Activated CD8-positive, alpha-beta T cell treated with anti-CD3 and anti-CD28 coated beads for 36 hours (primary cell): ENCODE measurements around the gene STAC3. TPM values are rescaled to one million over a fixed set of nuclear protein-coding genes. Genes with fewer than 3 reads are reported as not detected.
"Not testable (repeated sequence)": the region's sequence is repeated elsewhere in the genome, so short reads cannot be mapped to it uniquely, and the experiment has no call there.

Experiments used
- ATAC-seq: fragments of 200-7000 bp; cut with Tn5 transposase; one replicate; pipeline ENCODE4 v1.10.0; 2021; ENCODE audit warnings: mild to moderate bottlenecking, moderate library complexity
- CTCF ChIA-PET: fragments of 350-600 bp; sonication (Branson Sonifier 250); formaldehyde crosslinking; loops from one replicate; lab custom pipeline; 2021; ENCODE audit warnings: antibody characterized with exemption; lab: Charles Lee
- POLR2A ChIA-PET: fragments of 350-600 bp; sonication (Branson Sonifier 250); formaldehyde crosslinking; loops from one replicate; lab custom pipeline; 2021; ENCODE audit warnings: antibody characterized with exemption; lab: Charles Lee
- DNase-seq: peaks from one replicate; pipeline ENCODE4 v3.0.0-alpha.2; 2020
- H3K27ac Mint-ChIP-seq: one replicate; pipeline ENCODE4 v1.8.0; 2021; ENCODE audit warnings: mild to moderate bottlenecking, mixed read lengths
- H3K27me3 Mint-ChIP-seq: one replicate; pipeline ENCODE4 v1.8.0; 2021; ENCODE audit warnings: mixed read lengths
- H3K36me3 Mint-ChIP-seq: one replicate; pipeline ENCODE4 v1.8.0; 2021; ENCODE audit warnings: low read depth, mixed read lengths
- H3K4me1 Mint-ChIP-seq: one replicate; pipeline ENCODE4 v1.8.0; 2021; ENCODE audit warnings: low read depth, mixed read lengths
- H3K4me3 Mint-ChIP-seq: one replicate; pipeline ENCODE4 v1.8.0; 2021; ENCODE audit warnings: mild to moderate bottlenecking, moderate library complexity, mixed read lengths
- H3K9me3 Mint-ChIP-seq: one replicate; pipeline ENCODE4 v1.8.0; 2021; ENCODE audit warnings: mixed read lengths
- CTCF ChIP-seq: fragments of 200-600 bp; IDR thresholded peaks from one replicate; pipeline ENCODE4 v1.8.0; 2022; ENCODE audit warnings: antibody characterized with exemption, mild to moderate bottlenecking
- intact Hi-C: fragments of 100-400 bp; cut with micrococcal nuclease; formaldehyde crosslinking; loops from one replicate; pipeline ENCODE4 v1.10.0; 2022
- total RNA-seq, 2 experiments: library from RNA; stranded (reverse); gene quantifications; one replicate each; pipeline ENCODE4 v1.2.3, GENCODE V29; 2021

Gene STAC3
- total RNA-seq = 1 to 10 TPM; 1.7 to 2.1 TPM

DNA sequence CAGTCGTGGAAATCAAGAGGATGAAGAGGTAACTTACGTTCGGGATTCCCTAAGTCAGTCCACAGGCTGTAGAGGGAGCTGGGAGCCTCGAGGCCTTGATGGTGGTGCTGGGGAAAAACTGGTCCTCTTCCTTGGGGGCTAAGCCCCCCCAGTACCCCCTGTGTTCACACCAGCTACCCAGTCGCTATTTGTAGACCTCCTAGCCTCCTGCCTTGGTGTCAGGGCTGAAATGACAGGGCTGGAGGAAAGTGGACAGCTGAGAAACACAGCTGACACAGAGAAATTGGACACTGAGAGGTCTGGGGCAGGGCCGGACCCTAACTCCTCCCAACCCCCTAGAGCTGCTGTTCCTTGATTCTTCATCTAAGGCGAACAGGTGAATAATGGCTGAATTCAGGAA is at the start of gene STAC3:
Gene STAC3, minus strand, starts transcription at position 232 of the 400 bp plus-strand sequence. CDS start 1,551 bp downstream, outside the sequence.
- POLR2A ChIA-PET = interaction anchor here (3.1 kb wide), 1 partner anchor 21 kb away, joined by 8 read pairs; the partner anchor contains the start of gene SHMT2
- CTCF ChIA-PET = interaction anchor here (1.1 to 5.4 kb wide), 7 partner anchors 8 to 201 kb away, joined by 4 to 34 read pairs (median 9); no protein-coding TSS in a partner anchor

DNA sequence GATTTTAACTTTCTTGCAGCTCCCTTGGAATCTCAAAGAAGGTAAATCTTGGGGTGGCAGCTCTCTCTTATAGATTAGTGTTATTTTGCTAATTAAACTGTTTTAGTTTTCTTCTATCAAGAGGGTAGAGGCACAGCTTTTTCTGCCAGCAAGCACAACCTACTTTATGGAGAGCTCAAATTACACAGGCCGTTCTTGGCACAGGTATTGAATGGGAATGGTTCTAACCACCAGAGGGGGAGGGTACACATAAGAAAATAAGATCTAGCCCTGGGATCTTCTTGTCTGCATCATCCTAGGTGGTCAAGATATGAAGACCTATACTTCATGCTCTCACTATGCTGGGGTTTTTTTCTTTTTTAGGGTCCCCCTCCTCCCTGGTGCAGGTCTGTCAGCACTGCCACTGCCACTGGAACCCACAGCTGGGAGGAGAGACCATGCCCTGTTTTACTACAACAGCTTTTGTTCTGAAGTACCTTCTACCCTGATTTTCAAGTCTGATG is 48.6 kb upstream of the STAC3 start:
- DNase-seq (no peak), ATAC-seq (no peak)
- no peak for TF ChIP-seq CTCF
- Mint-ChIP-seq H3K27ac (no peak overlapping the region), H3K9me3 (no peaks in the 10 kb centered on the region), H3K4me1 (no peaks in the 10 kb centered on the region), H3K27me3 (no peaks in the 10 kb centered on the region), H3K36me3 (peaks cover 40% of the 10 kb centered on the region), H3K4me3 (no peak overlapping the region)
- CTCF ChIA-PET = interaction anchor here (0.7 to 2.8 kb wide), 6 partner anchors 9 to 159 kb away, joined by 3 to 11 read pairs (median 5); no protein-coding TSS in a partner anchor
- POLR2A ChIA-PET = no interaction called here
- intact Hi-C loops = loop anchor here (10.0 kb wide), 1 partner anchor 155 kb away; the partner anchor contains the start of genes GLI1 and INHBE

More for the DNA sequence above, at the start of gene STAC3:
- no peak for DNase-seq
- no peak for ATAC-seq
- Mint-ChIP-seq H3K9me3 (no peaks in the 10 kb centered on the region), H3K36me3 (peaks cover 2% of the 10 kb centered on the region), H3K27me3 (no peaks in the 10 kb centered on the region), H3K27ac (no peak within 1 kb of the TSS), H3K4me3 (no peak within 1 kb of the TSS), H3K4me1 (peaks cover 6% of the 10 kb centered on the region)
- no peak for TF ChIP-seq CTCF
- intact Hi-C loops = no loop called here

- no peak overlapping the region for H3K27ac Mint-ChIP-seq
- H3K4me3 Mint-ChIP-seq = no peak overlapping the region
- ChIA-PET POLR2A (no interaction called here), CTCF (interaction anchor here (0.9 to 2.7 kb wide), 3 partner anchors 11 to 156 kb away, joined by 3 to 9 read pairs (median 6); no protein-coding TSS in a partner anchor)
- H3K9me3 Mint-ChIP-seq = no peaks in the 10 kb centered on the region
- H3K27me3 Mint-ChIP-seq = no peaks in the 10 kb centered on the region
- no peak for ATAC-seq
- no peak for TF ChIP-seq CTCF
- intact Hi-C loops = no loop called here
- no peak for DNase-seq
- peaks cover 30% of the 10 kb centered on the region for H3K36me3 Mint-ChIP-seq
- H3K4me1 Mint-ChIP-seq = no peaks in the 10 kb centered on the region
These were observed 45.3 kb upstream of the STAC3 start for GRCh38 chr12:57296291-57296690.

DNA sequence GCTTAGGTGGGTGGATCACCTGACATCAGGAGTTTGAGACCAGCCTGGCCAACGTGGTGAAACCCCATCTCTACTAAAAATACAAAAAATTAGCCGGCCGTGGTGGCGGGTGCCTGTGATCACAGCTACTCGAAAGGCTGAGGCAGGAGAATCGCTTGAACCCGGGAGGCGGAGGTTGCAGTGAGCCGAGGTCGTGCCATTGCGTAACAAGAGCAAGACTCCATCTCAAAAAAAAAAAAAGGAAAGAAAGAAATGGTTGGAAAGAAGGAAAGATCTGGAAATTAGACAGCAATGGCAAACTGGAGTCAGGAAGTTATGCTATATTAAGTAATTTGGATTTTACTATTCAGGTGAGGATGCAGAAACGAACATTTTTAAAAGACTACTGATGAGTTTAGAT is 31.1 kb upstream of the STAC3 start:
- Mint-ChIP-seq H3K4me1 (peaks cover 21% of the 10 kb centered on the region), H3K36me3 (peaks cover 26% of the 10 kb centered on the region)
- H3K4me3 Mint-ChIP-seq, H3K27me3 Mint-ChIP-seq, H3K27ac Mint-ChIP-seq, ATAC-seq, H3K9me3 Mint-ChIP-seq, POLR2A ChIA-PET, DNase-seq, intact Hi-C loops: not testable (repeated sequence)
- CTCF ChIA-PET = interaction anchor here (1.0 to 1.7 kb wide), 2 partner anchors 171 to 174 kb away, joined by 3 to 5 read pairs; no protein-coding TSS in a partner anchor

- peak overlapping the region; percentile 95 for H3K27ac Mint-ChIP-seq
- CTCF ChIA-PET = interaction anchor here (1.1 kb wide), 1 partner anchor 173 kb away, joined by 3 read pairs; no protein-coding TSS in a partner anchor
- no peaks in the 10 kb centered on the region for H3K9me3 Mint-ChIP-seq
- ATAC-seq = peak; percentile 98
- peak; percentile 93 for DNase-seq
- no peaks in the 10 kb centered on the region for H3K27me3 Mint-ChIP-seq
- H3K36me3 Mint-ChIP-seq = peaks cover 31% of the 10 kb centered on the region
- H3K4me1 Mint-ChIP-seq = peaks cover 23% of the 10 kb centered on the region
- intact Hi-C loops = no loop called here
- peak overlapping the region; percentile 68 for H3K4me3 Mint-ChIP-seq
- no peak for TF ChIP-seq CTCF
- POLR2A ChIA-PET = interaction anchor here (0.6 to 1.3 kb wide), 4 partner anchors 147 to 825 kb away, joined by 3 to 4 read pairs (median 3); no protein-coding TSS in a partner anchor
These were observed 29.4 kb upstream of the STAC3 start for GRCh38 chr12:57280211-57281062.
